ENCODE data around the gene GRHPR. TPM values are rescaled to one million over a fixed set of nuclear protein-coding genes. Genes with fewer than 3 reads are reported as not detected.

GRHPR gene
- total and polyA plus RNA-seq, 2 of the 8 experiments (the other 6 are each of a cell fraction or from before 2014, with no cell fraction given): 97.0 to 201 TPM

GRCh38 chr9:37379835-37380234 is 42.7 kb upstream of the GRHPR start (continued):
- no peak for TF ChIP-seq SAP30 (IDR thresholded peaks at IDR 0.05; ENCODE audit: insufficient read depth, insufficient replicate concordance, low read length)
- no peak for TF ChIP-seq NRF1 (IDR thresholded peaks at IDR 0.05; ENCODE audit: low read depth, low read length)
- no peak for TF ChIP-seq TBP (IDR thresholded peaks at IDR 0.05; ENCODE audit: low read depth, low read length)
- no peak for TF ChIP-seq HDAC6 (IDR thresholded peaks at IDR 0.05; ENCODE audit: low read depth, low read length)
- TF ChIP-seq SUZ12 (IDR thresholded peaks at IDR 0.05; ENCODE audit: low read length): no peak

All from H1 (cell line).